ENCODE data around the gene PSPN.
"Not testable (repeated sequence)": the region's sequence is repeated elsewhere in the genome, so short reads cannot be mapped to it uniquely, and the experiment has no call there.

PSPN gene

DNA sequence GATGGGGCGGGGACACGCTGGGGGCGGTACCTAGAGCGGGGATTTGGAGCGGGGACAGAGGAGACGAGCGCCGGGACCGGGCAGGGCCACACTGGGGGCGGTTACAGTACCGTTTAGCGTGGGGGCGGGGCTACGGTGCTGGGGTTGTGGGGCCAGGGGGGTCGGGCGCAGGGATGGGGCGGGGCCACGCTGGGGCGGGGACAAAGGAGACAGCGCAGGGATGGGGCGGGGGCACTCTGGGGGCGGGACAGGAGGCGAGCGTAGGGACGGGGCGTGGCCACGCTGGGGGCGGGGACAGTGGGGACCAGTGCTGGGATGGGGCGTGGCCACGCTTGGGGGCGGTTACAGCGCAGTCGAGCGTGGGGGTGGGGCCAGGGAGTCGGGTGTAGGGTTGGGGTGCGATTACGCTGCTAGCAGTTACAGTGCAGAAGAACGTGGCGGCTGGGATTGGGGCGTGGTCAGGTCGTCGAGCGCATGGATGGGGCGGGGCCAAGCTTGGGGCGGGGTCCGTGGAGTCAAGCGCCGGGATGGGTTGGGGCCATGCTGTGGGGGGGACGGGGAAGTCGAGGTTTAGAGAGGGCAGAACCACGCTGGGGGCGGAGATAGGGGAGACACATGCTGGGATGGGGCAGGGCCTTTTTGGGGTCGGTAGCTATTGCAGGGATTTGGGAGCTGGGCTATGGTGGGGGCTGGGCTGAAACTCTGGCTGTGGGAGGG, 2.5 kb downstream of the PSPN start:
- peak; percentile 94 for DNase-seq (ENCODE audit: low spot score)

DNA sequence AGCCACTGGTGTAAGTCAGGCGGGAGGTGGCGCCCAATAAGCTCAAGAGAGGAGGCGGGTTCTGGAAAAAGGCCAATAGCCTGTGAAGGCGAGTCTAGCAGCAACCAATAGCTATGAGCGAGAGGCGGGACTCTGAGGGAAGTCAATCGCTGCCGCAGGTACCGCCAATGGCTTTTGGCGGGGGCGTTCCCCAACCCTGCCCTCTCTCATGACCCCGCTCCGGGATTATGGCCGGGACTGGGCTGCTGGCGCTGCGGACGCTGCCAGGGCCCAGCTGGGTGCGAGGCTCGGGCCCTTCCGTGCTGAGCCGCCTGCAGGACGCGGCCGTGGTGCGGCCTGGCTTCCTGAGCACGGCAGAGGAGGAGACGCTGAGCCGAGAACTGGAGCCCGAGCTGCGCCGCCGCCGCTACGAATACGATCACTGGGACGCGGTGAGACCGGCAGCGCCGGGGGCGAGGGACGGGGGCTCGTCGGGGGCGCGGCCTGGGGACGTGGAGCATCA, 3.1 kb downstream of the PSPN start, which contains the start of gene ALKBH7:
TSS of gene ALKBH7 (plus strand) at position 201 of the 502 bp plus-strand sequence. CDS start at position 228, 27 bp downstream.
- DNase-seq (ENCODE audit: low spot score): peak; percentile 95

GRCh38 chr19:6364353-6364752, 11.4 kb downstream of the PSPN start:
- no peak for DNase-seq (ENCODE audit: low spot score)

DNA sequence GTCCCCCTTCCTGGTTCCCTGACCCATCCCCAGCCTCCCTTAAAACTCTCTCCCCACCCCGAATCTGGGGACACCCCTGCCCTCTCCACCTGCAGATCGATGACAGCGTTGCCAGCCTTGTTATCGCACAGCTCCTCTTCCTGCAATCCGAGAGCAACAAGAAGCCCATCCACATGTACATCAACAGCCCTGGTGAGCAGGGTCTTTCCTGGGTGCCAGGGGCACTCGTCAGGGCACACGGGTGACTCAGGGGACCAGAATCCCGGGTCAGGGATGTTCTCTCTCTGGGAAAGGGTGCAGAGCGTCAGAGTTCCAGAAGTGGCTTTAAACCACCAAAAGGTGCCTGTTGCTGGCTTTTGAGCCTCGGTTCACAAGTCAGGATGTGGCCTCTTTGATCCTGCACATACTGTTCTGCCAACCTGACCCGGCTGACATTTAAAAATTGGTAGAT, 13.4 kb downstream of the PSPN start:
- no peak for DNase-seq (ENCODE audit: low spot score)

- DNase-seq (ENCODE audit: low spot score): no peak
These were observed 13.7 kb downstream of the PSPN start for GRCh38 chr19:6362027-6362350.

DNA sequence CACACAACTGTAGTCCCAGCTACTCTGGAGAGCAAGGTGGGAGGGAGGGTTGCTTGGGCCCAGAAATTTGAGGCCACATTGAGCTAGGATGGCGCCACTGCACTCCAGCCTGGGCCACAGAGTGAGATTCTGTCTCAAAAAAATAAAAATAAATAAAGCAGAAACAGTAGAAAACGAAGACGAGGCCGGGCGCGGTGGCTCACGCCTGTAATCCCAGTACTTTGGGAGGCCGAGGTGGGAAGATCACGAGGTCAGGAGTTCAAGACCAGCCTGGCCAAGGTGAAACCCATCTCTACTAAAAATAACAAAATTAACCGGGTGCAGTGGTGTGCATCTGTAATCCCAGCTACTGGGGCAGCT, 14.9 kb downstream of the PSPN start:
- DNase-seq (ENCODE audit: low spot score): not testable (repeated sequence)

DNA sequence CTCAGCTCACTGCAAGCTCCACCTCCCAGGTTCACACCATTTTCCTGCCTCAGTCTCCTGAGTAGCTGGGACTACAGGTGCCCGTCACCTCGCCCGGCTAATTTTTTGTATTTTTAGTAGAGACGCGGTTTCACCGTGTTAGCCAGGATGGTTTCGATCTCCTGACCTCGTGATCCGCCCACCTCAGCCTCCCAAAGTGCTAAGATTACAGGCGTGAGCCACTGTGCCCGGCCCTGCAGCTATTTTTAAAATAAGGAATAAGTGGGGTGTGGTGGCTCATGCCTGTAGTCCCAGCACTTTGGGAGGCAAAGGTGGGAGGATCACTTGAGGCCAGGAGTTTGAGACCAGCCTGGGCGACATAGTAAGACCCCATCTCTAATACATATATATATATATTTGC, 15.3 kb downstream of the PSPN start:
- not testable (repeated sequence) for DNase-seq (ENCODE audit: low spot score)

DNA sequence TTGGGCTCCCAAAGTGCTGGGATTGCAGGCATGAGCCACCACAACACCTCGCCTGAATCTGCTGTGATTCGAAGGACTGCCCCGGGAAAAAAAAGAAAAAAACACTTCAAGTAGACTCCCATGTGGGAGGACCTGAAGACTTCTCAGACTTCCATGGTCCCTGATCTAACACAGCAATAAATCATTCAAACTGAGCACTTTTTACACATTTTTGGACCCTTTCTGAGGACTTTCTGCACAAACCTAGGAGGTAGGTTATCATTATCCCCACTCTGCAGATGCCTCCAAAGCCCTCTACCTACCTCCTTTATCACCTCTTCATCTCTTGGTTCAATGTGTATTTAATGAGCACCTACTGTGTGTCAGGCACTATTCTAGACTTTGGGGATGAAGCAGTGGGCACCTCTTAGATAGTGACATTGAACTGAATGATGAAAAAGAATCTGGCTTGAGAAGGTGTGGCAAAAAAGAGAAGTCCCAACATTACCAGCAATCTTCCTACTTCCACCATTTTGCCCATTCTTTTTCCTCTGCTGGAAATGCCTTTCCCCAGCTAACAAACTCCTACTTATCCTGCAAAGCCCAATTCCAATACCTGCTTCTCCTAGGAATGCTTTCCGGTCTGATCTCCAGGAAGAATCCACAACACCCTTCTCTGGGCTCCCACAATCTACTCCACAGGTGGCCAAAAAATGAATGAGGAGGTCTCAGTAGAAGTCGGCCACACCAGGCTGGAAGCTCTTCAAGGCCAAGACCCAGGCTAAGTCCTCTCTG, 16.0 kb downstream of the PSPN start:
- DNase-seq (ENCODE audit: low spot score): no peak

DNA sequence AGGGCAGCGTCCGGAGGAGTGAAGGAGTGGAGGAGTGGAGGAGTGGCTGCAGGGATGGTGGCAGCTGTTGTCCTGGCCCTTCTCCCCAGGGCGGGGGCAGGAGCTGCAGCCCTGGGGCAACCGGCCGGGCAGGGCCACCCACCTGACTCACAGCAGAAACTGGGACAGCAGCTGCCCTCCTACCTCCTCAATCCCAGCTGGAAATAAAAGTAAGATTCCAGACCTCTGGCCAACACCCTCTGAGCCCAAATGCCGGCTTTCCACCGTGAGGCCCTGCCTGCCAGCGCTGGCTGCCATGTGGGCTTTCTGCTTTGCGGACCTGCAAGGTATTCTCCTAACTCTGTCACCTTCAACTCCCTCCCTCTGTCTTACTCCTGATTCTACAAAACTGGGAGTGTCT, 17.7 kb downstream of the PSPN start:
- DNase-seq (ENCODE audit: low spot score): no peak

DNA sequence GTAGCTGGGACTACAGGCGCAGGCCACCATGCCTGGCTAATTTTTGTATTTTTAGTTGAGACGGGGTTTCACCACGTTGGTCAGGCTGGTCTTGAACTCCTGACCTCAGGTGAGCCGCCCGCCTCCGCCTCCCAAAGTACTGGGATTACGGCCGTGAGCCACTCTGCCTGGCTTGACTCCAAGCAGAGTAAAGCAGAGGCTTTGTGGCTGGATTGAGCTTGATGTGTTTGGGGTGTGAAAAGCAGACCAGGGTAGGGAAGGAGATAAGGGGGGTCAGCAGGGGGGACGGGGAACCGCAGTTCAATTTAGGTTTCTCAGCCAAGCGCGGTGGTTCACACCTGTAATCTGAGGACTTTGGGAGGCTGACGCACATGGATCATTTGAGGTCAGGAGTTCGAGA, 18.6 kb downstream of the PSPN start:
- DNase-seq (ENCODE audit: low spot score): no peak

DNA sequence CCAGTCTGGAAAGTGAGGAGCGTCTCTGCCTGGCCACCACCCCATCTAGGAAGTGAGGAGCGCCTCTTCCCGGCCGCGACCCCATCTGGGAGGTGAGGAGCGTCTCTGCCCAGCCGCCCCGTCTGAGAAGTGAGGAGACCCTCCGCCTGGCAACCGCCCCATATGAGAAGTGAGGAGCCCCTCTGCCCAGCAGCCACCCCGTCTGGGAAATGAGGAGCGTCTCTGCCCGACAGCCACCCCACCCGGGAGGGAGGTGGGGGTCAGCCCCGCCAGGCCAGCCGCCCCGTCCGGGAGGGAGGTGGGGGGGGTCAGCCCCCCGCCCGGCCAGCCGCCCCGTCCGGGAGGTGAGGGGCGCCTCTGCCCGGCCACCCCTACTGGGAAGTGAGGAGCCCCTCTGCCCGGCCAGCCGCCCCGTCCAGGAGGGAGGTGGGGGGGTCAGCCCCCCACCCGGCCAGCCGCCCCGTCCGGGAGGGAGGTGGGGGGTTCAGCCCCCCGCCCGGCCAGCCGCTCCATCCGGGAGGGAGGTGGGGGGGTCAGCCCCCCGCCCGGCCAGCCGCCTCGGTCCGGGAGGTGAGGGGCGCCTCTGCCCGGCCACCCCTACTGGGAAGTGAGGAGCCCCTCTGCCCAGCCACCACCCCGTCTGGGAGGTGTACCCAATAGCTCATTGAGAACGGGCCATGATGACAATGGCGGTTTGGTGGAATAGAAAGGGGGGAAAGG, 20.3 kb downstream of the PSPN start:
- DNase-seq (ENCODE audit: low spot score): not testable (repeated sequence)

DNA sequence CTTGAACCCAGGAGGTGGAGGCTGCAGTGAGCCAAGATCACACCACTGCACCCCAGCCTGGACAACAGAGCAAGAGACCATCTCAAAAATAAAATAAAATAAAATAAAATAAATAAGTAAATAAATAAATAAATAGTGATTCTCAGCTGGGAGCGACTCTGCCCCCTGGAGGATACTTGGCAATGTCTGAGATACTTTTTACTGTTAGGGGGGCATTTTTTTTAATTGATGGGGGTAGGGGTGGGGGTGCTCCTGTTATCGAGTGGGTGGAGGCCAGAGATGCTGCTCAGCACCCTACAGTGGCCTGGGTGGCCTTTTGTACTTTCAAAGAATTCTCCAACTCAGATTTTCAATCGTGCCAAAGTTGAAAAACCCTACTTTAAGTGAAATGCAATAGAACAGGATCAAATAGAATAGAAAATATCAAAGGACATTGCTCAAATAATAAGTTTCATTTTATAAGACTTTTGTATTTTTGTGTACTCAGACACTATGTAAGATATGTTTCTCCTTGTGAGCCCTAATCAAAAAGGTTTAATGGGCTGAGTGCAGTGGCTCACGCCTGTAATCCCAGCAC, 21.5 kb downstream of the PSPN start:
- no peak for DNase-seq (ENCODE audit: low spot score)

- no peak for DNase-seq (ENCODE audit: low spot score)
These were observed 23.2 kb downstream of the PSPN start for GRCh38 chr19:6352381-6353165.

DNA sequence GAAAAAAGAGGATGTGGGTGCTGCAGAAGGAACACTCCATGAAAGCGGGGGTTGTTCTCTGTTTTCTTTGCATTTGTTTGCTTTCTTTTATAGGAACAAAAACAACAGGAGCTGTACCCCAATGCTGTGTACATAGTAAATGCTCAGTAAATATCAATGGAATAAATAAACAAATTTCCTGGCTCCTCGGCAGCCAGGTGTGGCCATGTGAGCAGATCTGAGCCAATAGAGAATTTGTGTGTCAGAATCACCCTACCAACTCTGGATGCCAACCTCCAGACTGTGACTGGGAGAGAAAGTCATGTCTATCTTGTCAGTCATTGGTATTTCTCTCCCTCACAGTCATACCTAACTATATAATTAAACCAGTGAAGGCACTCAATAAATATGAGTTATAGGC, 25.0 kb downstream of the PSPN start:
- DNase-seq (ENCODE audit: low spot score): no peak

- not testable (repeated sequence) for DNase-seq (ENCODE audit: low spot score)
These were observed 26.5 kb downstream of the PSPN start for GRCh38 chr19:6349271-6349670.

DNA sequence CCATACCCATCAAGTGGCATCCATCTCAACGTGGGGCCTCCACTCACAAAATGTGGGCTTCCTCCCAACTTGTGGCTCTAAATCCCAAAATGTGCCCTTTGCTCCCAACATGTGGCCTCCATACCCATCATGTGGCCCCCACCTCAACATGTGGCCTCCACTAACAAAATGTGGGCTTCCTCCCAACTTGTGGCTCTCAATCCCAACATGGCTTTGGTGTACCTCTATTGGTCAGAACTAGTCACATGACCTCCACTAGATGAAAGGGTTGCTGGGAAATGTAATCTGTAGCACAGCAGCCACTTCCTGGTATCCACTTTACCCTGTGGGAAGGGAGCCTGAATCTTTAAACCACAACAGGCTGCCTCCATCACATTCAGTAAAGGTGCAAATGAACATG, 32.3 kb downstream of the PSPN start:
- no peak for DNase-seq (ENCODE audit: low spot score)

GRCh38 chr19:6340493-6341201, 35.1 kb downstream of the PSPN start:
- no peak for DNase-seq (ENCODE audit: low spot score)

GRCh38 chr19:6334490-6335285, 41.0 kb downstream of the PSPN start:
- no peak for DNase-seq (ENCODE audit: low spot score)

- DNase-seq (ENCODE audit: low spot score): no peak
These were observed 42.3 kb downstream of the PSPN start, which contains the start of gene ACER1 for GRCh38 chr19:6333439-6333838. ACER1 (minus strand) TSS chr19:6333612; CDS start chr19:6333551, 61 bp downstream.

- no peak for DNase-seq (ENCODE audit: low spot score)
These were observed 48.9 kb downstream of the PSPN start for GRCh38 chr19:6326815-6327214.
